Mammary epithelial cell (primary cell): ENCODE results near the gene NACA2.

Experiments used
- CTCF ChIP-seq, 2 donors: IDR thresholded peaks in 1 of 2; conservative IDR thresholded peaks in 1 of 2; 2 replicates each; pipeline ENCODE4 v1.5.1; 2011 to 2012; ENCODE audit warnings: inconsistent platforms in 2 of 2, low read length in 2 of 2, mild to moderate bottlenecking in 2 of 2, control low read depth in 1 of 2, low read depth in 1 of 2; ENCODE audit not compliant: insufficient read depth in 1 of 2; ENCODE audit errors: extremely low read depth in 1 of 2
- EZH2 ChIP-seq: IDR thresholded peaks from 2 replicates; pipeline ENCODE4 v1.6.1; 2012; ENCODE audit warnings: low read length, inconsistent platforms, borderline replicate concordance

GRCh38 chr17:61597607-61598006 lies 6.6 kb upstream of the NACA2 start:
- TF ChIP-seq CTCF (conservative IDR thresholded peaks at IDR 0.05 in 1 of 2, IDR thresholded peaks at IDR 0.05 in 1 of 2; ENCODE audit: extremely low read depth in 1 of 2, insufficient read depth in 1 of 2, low read depth in 1 of 2, low read length in 2 of 2) = no peak
- no peak for TF ChIP-seq EZH2
